Tibial artery (tissue), 4 donors: ENCODE measurements around the gene SMIM20.

ENCODE experiments used
- DNase-seq, 2 donors: peaks; one replicate each; pipeline ENCODE4 v3.0.0-alpha.2; 2019
- H3K27ac ChIP-seq, 2 donors: fragments of 200-600 bp; sonication (generic) in 1 of 2; 1 replicate in 1 of 2; 2 replicates in 1 of 2; pipeline ENCODE4 v1.5.1; 2018 to 2019; ENCODE audit warnings: mild to moderate bottlenecking in 1 of 2
- H3K27me3 ChIP-seq, 2 donors: fragments of 200-600 bp; sonication (generic) in 1 of 2; one replicate each; pipeline versions ENCODE4 v1.5.1 to v1.6.0; 2016 to 2019
- H3K36me3 ChIP-seq, 3 donors: fragments of 200-600 bp; sonication (generic) in 2 of 3; one replicate each; pipeline ENCODE4 v1.5.1; 2016 to 2019; ENCODE audit warnings: mild to moderate bottlenecking in 2 of 3
- H3K4me1 ChIP-seq, 4 donors: fragments of 200-600 bp; sonication (generic) in 2 of 4; 1 replicate in 3 of 4; 2 replicates in 1 of 4; pipeline ENCODE4 v1.5.1; 2016 to 2019
- H3K4me3 ChIP-seq, 2 donors: fragments of 200-600 bp; sonication (generic) in 1 of 2; 1 replicate in 1 of 2; 2 replicates in 1 of 2; pipeline ENCODE4 v1.5.1; 2018 to 2019; ENCODE audit warnings: mild to moderate bottlenecking in 2 of 2
- H3K9me3 ChIP-seq, 3 donors: fragments of 200-600 bp; sonication (generic) in 1 of 3; one replicate each; pipeline ENCODE4 v1.5.1; 2016 to 2019
- intact Hi-C: fragments of 100-400 bp; cut with DNase I; formaldehyde crosslinking; loops from one replicate; pipeline ENCODE4 v1.15.0; 2023; ENCODE audit warnings: low total_unique reads
- TF ChIP-seq, protein P1 (sequence below), 2 experiments: fragments of 200-600 bp in 1 of 2; fragments of 450-650 bp in 1 of 2; IDR thresholded peaks; one replicate each; pipeline ENCODE4 v1.5.1; 2017 to 2019; ENCODE audit warnings: antibody characterized with exemption in 2 of 2, mild to moderate bottlenecking in 1 of 2, moderate library complexity in 1 of 2

SMIM20 gene

GRCh38 chr4:25872851-25873631 lies 41.0 kb upstream of the SMIM20 start:
- TF ChIP-seq, protein P1, sequence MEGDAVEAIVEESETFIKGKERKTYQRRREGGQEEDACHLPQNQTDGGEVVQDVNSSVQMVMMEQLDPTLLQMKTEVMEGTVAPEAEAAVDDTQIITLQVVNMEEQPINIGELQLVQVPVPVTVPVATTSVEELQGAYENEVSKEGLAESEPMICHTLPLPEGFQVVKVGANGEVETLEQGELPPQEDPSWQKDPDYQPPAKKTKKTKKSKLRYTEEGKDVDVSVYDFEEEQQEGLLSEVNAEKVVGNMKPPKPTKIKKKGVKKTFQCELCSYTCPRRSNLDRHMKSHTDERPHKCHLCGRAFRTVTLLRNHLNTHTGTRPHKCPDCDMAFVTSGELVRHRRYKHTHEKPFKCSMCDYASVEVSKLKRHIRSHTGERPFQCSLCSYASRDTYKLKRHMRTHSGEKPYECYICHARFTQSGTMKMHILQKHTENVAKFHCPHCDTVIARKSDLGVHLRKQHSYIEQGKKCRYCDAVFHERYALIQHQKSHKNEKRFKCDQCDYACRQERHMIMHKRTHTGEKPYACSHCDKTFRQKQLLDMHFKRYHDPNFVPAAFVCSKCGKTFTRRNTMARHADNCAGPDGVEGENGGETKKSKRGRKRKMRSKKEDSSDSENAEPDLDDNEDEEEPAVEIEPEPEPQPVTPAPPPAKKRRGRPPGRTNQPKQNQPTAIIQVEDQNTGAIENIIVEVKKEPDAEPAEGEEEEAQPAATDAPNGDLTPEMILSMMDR (IDR thresholded peaks at IDR 0.05): no peak
- DNase-seq: no peak
- Histone ChIP-seq H3K36me3 (no peaks in the 10 kb centered on the region), H3K4me3 (no peak overlapping the region), H3K27me3 (no peaks in the 10 kb centered on the region), H3K9me3 (no peaks in the 10 kb centered on the region), H3K27ac (no peak overlapping the region), H3K4me1 (no peaks in the 10 kb centered on the region)
- intact Hi-C loops: no loop called here

- no peak for DNase-seq
- Histone ChIP-seq H3K36me3 (no peaks in the 10 kb centered on the region), H3K4me1 (no peaks in the 10 kb centered on the region), H3K4me3 (no peak overlapping the region), H3K9me3 (no peaks in the 10 kb centered on the region), H3K27me3 (no peaks in the 10 kb centered on the region), H3K27ac (no peak overlapping the region)
- intact Hi-C loops: no loop called here
- TF ChIP-seq, protein P1 (IDR thresholded peaks at IDR 0.05): no peak
These were observed 40.3 kb upstream of the SMIM20 start for GRCh38 chr4:25873632-25874129.

- no peak overlapping the region for H3K4me3 ChIP-seq
- TF ChIP-seq, protein P1 (IDR thresholded peaks at IDR 0.05): no peak
- no peak overlapping the region for H3K27ac ChIP-seq
- no peaks in the 10 kb centered on the region for H3K9me3 ChIP-seq
- H3K27me3 ChIP-seq: peaks cover 0 to 2% of the 10 kb centered on the region in 2 donors
- intact Hi-C loops: no loop called here
- H3K36me3 ChIP-seq: no peaks in the 10 kb centered on the region
- DNase-seq: no peak
- H3K4me1 ChIP-seq: no peaks in the 10 kb centered on the region
These were observed 39.4 kb upstream of the SMIM20 start for GRCh38 chr4:25874655-25875054.

GRCh38 chr4:25875281-25875745 lies 38.7 kb upstream of the SMIM20 start:
- Histone ChIP-seq H3K36me3 (no peaks in the 10 kb centered on the region), H3K4me3 (no peak overlapping the region), H3K27me3 (peaks cover 0 to 2% of the 10 kb centered on the region in 2 donors), H3K9me3 (no peaks in the 10 kb centered on the region), H3K4me1 (no peaks in the 10 kb centered on the region), H3K27ac (no peak overlapping the region)
- TF ChIP-seq, protein P1 (IDR thresholded peaks at IDR 0.05): no peak
- intact Hi-C loops: no loop called here
- DNase-seq: no peak

- H3K4me3 ChIP-seq: no peak overlapping the region
- H3K36me3 ChIP-seq: no peaks in the 10 kb centered on the region
- no peak overlapping the region for H3K27ac ChIP-seq
- TF ChIP-seq, protein P1 (IDR thresholded peaks at IDR 0.05): no peak
- no peak for DNase-seq
- H3K4me1 ChIP-seq: no peaks in the 10 kb centered on the region
- H3K9me3 ChIP-seq: no peaks in the 10 kb centered on the region
- peaks cover 0 to 10% of the 10 kb centered on the region in 2 donors for H3K27me3 ChIP-seq
- intact Hi-C loops: no loop called here
These were observed 35.3 kb upstream of the SMIM20 start for GRCh38 chr4:25878676-25879075.
